ENCODE data around the gene SOWAHA.

Gene SOWAHA

GRCh38 chr5:132772291-132773070 lies 40.6 kb upstream of the SOWAHA start:
- H3K4me3 ChIP-seq (ENCODE audit: low read length) = no peak overlapping the region
- H3K4me2 ChIP-seq (ENCODE audit: low read length) = no peak overlapping the region
- H3K9me3 ChIP-seq (replicated peaks; ENCODE audit: low read length) = no peaks in the 10 kb centered on the region
- no peak overlapping the region for H3K9ac ChIP-seq (ENCODE audit: low read depth, low read length)
- no peaks in the 10 kb centered on the region for H3K27me3 ChIP-seq (ENCODE audit: control insufficient read depth, insufficient read depth, low read length)
- H3K36me3 ChIP-seq (ENCODE audit: insufficient read depth, low read length) = no peaks in the 10 kb centered on the region
- H3K4me1 ChIP-seq (ENCODE audit: control insufficient read depth, insufficient read depth, low read length) = peaks cover 52% of the 10 kb centered on the region

GRCh38 chr5:132773114-132773513 lies 40.0 kb upstream of the SOWAHA start:
- H3K9ac ChIP-seq (ENCODE audit: low read depth, low read length) = no peak overlapping the region
- H3K4me2 ChIP-seq (ENCODE audit: low read length) = no peak overlapping the region
- H3K4me3 ChIP-seq (ENCODE audit: low read length) = no peak overlapping the region
- no peaks in the 10 kb centered on the region for H3K36me3 ChIP-seq (ENCODE audit: insufficient read depth, low read length)
- H3K27me3 ChIP-seq (ENCODE audit: control insufficient read depth, insufficient read depth, low read length) = no peaks in the 10 kb centered on the region
- H3K9me3 ChIP-seq (replicated peaks; ENCODE audit: low read length) = no peaks in the 10 kb centered on the region
- peaks cover 49% of the 10 kb centered on the region for H3K4me1 ChIP-seq (ENCODE audit: control insufficient read depth, insufficient read depth, low read length)

GRCh38 chr5:132773601-132774355 lies 39.3 kb upstream of the SOWAHA start:
- peak overlapping the region; percentile 9 for H3K4me3 ChIP-seq (ENCODE audit: low read length)

GRCh38 chr5:132774406-132774805 lies 38.7 kb upstream of the SOWAHA start:
- Histone ChIP-seq H3K27me3 (ENCODE audit: control insufficient read depth, insufficient read depth, low read length) (no peaks in the 10 kb centered on the region), H3K4me2 (ENCODE audit: low read length) (peak overlapping the region; percentile 37), H3K36me3 (ENCODE audit: insufficient read depth, low read length) (no peaks in the 10 kb centered on the region), H3K4me1 (ENCODE audit: control insufficient read depth, insufficient read depth, low read length) (peaks cover 46% of the 10 kb centered on the region), H3K9ac (ENCODE audit: low read depth, low read length) (no peak overlapping the region), H3K9me3 (replicated peaks; ENCODE audit: low read length) (no peaks in the 10 kb centered on the region), H3K4me3 (ENCODE audit: low read length) (peak overlapping the region; percentile 9)

More at GRCh38 chr5:132773601-132774355, 39.3 kb upstream of the SOWAHA start:
- H3K4me1 ChIP-seq (ENCODE audit: control insufficient read depth, insufficient read depth, low read length) = peaks cover 46% of the 10 kb centered on the region
- no peak overlapping the region for H3K9ac ChIP-seq (ENCODE audit: low read depth, low read length)
- no peaks in the 10 kb centered on the region for H3K36me3 ChIP-seq (ENCODE audit: insufficient read depth, low read length)
- peak overlapping the region; percentile 37 for H3K4me2 ChIP-seq (ENCODE audit: low read length)
- no peaks in the 10 kb centered on the region for H3K9me3 ChIP-seq (replicated peaks; ENCODE audit: low read length)
- H3K27me3 ChIP-seq (ENCODE audit: control insufficient read depth, insufficient read depth, low read length) = no peaks in the 10 kb centered on the region

- peak overlapping the region; percentile 37 for H3K4me2 ChIP-seq (ENCODE audit: low read length)
- peaks cover 46% of the 10 kb centered on the region for H3K4me1 ChIP-seq (ENCODE audit: control insufficient read depth, insufficient read depth, low read length)
- H3K9ac ChIP-seq (ENCODE audit: low read depth, low read length) = no peak overlapping the region
Measured at GRCh38 chr5:132774896-132775295, 38.2 kb upstream of the SOWAHA start.

GRCh38 chr5:132775476-132775961 lies 37.6 kb upstream of the SOWAHA start:
- H3K9me3 ChIP-seq (replicated peaks; ENCODE audit: low read length) = no peaks in the 10 kb centered on the region
- peaks cover 46% of the 10 kb centered on the region for H3K4me1 ChIP-seq (ENCODE audit: control insufficient read depth, insufficient read depth, low read length)
- no peaks in the 10 kb centered on the region for H3K36me3 ChIP-seq (ENCODE audit: insufficient read depth, low read length)
- H3K4me2 ChIP-seq (ENCODE audit: low read length) = peak overlapping the region; percentile 97
- H3K27me3 ChIP-seq (ENCODE audit: control insufficient read depth, insufficient read depth, low read length) = no peaks in the 10 kb centered on the region
- H3K4me3 ChIP-seq (ENCODE audit: low read length) = peak overlapping the region; percentile 84
- H3K9ac ChIP-seq (ENCODE audit: low read depth, low read length) = peak overlapping the region; percentile 82

More at GRCh38 chr5:132774896-132775295, 38.2 kb upstream of the SOWAHA start:
- Histone ChIP-seq H3K4me3 (ENCODE audit: low read length) (peak overlapping the region; percentile 5), H3K27me3 (ENCODE audit: control insufficient read depth, insufficient read depth, low read length) (no peaks in the 10 kb centered on the region), H3K9me3 (replicated peaks; ENCODE audit: low read length) (no peaks in the 10 kb centered on the region), H3K36me3 (ENCODE audit: insufficient read depth, low read length) (no peaks in the 10 kb centered on the region)

- H3K4me2 ChIP-seq (ENCODE audit: low read length) = peak overlapping the region; percentile 97
- peaks cover 40% of the 10 kb centered on the region for H3K4me1 ChIP-seq (ENCODE audit: control insufficient read depth, insufficient read depth, low read length)
- H3K4me3 ChIP-seq (ENCODE audit: low read length) = peak overlapping the region; percentile 84
- peak overlapping the region; percentile 82 for H3K9ac ChIP-seq (ENCODE audit: low read depth, low read length)
- H3K9me3 ChIP-seq (replicated peaks; ENCODE audit: low read length) = no peaks in the 10 kb centered on the region
- no peaks in the 10 kb centered on the region for H3K36me3 ChIP-seq (ENCODE audit: insufficient read depth, low read length)
- no peaks in the 10 kb centered on the region for H3K27me3 ChIP-seq (ENCODE audit: control insufficient read depth, insufficient read depth, low read length)
Measured at GRCh38 chr5:132776131-132776937, 36.8 kb upstream of the SOWAHA start.

- H3K9me3 ChIP-seq (replicated peaks; ENCODE audit: low read length) = no peaks in the 10 kb centered on the region
- H3K4me1 ChIP-seq (ENCODE audit: control insufficient read depth, insufficient read depth, low read length) = peaks cover 37% of the 10 kb centered on the region
- peak overlapping the region; percentile 84 for H3K4me3 ChIP-seq (ENCODE audit: low read length)
- H3K36me3 ChIP-seq (ENCODE audit: insufficient read depth, low read length) = no peaks in the 10 kb centered on the region
- no peaks in the 10 kb centered on the region for H3K27me3 ChIP-seq (ENCODE audit: control insufficient read depth, insufficient read depth, low read length)
- H3K9ac ChIP-seq (ENCODE audit: low read depth, low read length) = peak overlapping the region; percentile 82
- peak overlapping the region; percentile 97 for H3K4me2 ChIP-seq (ENCODE audit: low read length)
Measured at GRCh38 chr5:132776938-132777208, 36.2 kb upstream of the SOWAHA start.

- Histone ChIP-seq H3K9me3 (replicated peaks; ENCODE audit: low read length) (no peaks in the 10 kb centered on the region), H3K36me3 (ENCODE audit: insufficient read depth, low read length) (no peaks in the 10 kb centered on the region), H3K4me2 (ENCODE audit: low read length) (peak within 1 kb of the TSS; percentile 97), H3K4me3 (ENCODE audit: low read length) (peak within 1 kb of the TSS; percentile 84), H3K27me3 (ENCODE audit: control insufficient read depth, insufficient read depth, low read length) (no peaks in the 10 kb centered on the region), H3K4me1 (ENCODE audit: control insufficient read depth, insufficient read depth, low read length) (peaks cover 37% of the 10 kb centered on the region), H3K9ac (ENCODE audit: low read depth, low read length) (peak within 1 kb of the TSS; percentile 82)
Measured at GRCh38 chr5:132777209-132778069, 35.7 kb upstream of the SOWAHA start, which contains the start of gene SEPTIN8. SEPTIN8 (minus strand) TSS chr5:132777239; CDS start chr5:132777137, 102 bp downstream.

- Histone ChIP-seq H3K4me1 (ENCODE audit: control insufficient read depth, insufficient read depth, low read length) (peaks cover 37% of the 10 kb centered on the region), H3K4me3 (ENCODE audit: low read length) (peak overlapping the region; percentile 84), H3K27me3 (ENCODE audit: control insufficient read depth, insufficient read depth, low read length) (no peaks in the 10 kb centered on the region)
Measured at GRCh38 chr5:132778129-132778528, 35.0 kb upstream of the SOWAHA start.

More at GRCh38 chr5:132778129-132778528, 35.0 kb upstream of the SOWAHA start:
- peak overlapping the region; percentile 82 for H3K9ac ChIP-seq (ENCODE audit: low read depth, low read length)
- H3K4me2 ChIP-seq (ENCODE audit: low read length) = peak overlapping the region; percentile 97
- no peaks in the 10 kb centered on the region for H3K36me3 ChIP-seq (ENCODE audit: insufficient read depth, low read length)
- H3K9me3 ChIP-seq (replicated peaks; ENCODE audit: low read length) = no peaks in the 10 kb centered on the region

Data from skeletal muscle satellite cell (primary cell).